Aorta (tissue), 5 donors: Measurements from ENCODE around the gene OR8H1. TPM values are rescaled to one million over a fixed set of nuclear protein-coding genes. Genes with fewer than 3 reads are reported as not detected.

ENCODE experiments used
- ATAC-seq: fragments of 200-7000 bp; cut with Tn5 transposase; one replicate; pipeline ENCODE4 v1.9.1; 2022; ENCODE audit warnings: moderate library complexity; ENCODE audit not compliant: low FRiP score
- DNase-seq, 2 donors: peaks; one replicate each; pipeline ENCODE4 v3.0.0-alpha.2; 2020
- H3K27ac ChIP-seq, 2 donors: one replicate each; pipeline ENCODE4 v1.5.1; 2013; ENCODE audit warnings: low read length in 2 of 2, mild to moderate bottlenecking in 2 of 2, moderate library complexity in 2 of 2, control low read depth in 1 of 2, inconsistent platforms in 1 of 2, low read depth in 1 of 2
- H3K27me3 ChIP-seq, 2 donors: one replicate each; pipeline ENCODE4 v1.6.1; 2013; ENCODE audit warnings: control low read depth in 1 of 2, low read length in 1 of 2, mild to moderate bottlenecking in 1 of 2, moderate library complexity in 1 of 2; ENCODE audit not compliant: insufficient read depth in 2 of 2, control insufficient read depth in 1 of 2
- H3K36me3 ChIP-seq, 2 donors: one replicate each; pipeline ENCODE4 v1.6.1; 2013; ENCODE audit warnings: control low read depth in 1 of 2, low read length in 1 of 2, mild to moderate bottlenecking in 1 of 2; ENCODE audit not compliant: insufficient read depth in 2 of 2, control insufficient read depth in 1 of 2
- H3K4me1 ChIP-seq, 2 donors: one replicate each; pipeline ENCODE4 v1.6.1; 2013; ENCODE audit warnings: low read length in 2 of 2, control low read depth in 1 of 2, mild to moderate bottlenecking in 1 of 2, moderate library complexity in 1 of 2; ENCODE audit not compliant: insufficient read depth in 2 of 2, control insufficient read depth in 1 of 2
- H3K4me3 ChIP-seq, 2 donors: one replicate each; pipeline ENCODE4 v1.5.1; 2013; ENCODE audit warnings: low read length in 2 of 2, control low read depth in 1 of 2, mild to moderate bottlenecking in 1 of 2
- H3K9me3 ChIP-seq: one replicate; pipeline ENCODE4 v1.6.1; 2013; ENCODE audit warnings: mild to moderate bottlenecking, low read length; ENCODE audit not compliant: control insufficient read depth
- WGBS, 2 donors: extraction: QIAGEN DNeasy Blood & Tissue Kit; methylation state at CpG; one replicate each; pipeline ENCODE4 v1.1.7; 2013; 5-methylcytosine and 5-hydroxymethylcytosine counted together
- intact Hi-C, 2 donors: fragments of 100-400 bp; cut with DNase I; formaldehyde crosslinking; loops; one replicate each; pipeline versions ENCODE4 v1.14.2 to v1.15.0; 2022
- long read RNA-seq, 2 donors: library from polyadenylated mRNA; unstranded; transcript quantifications; one replicate each; pipeline ENCODE4 v2.0.0, GENCODE V29; 2020 to 2021
- polyA plus RNA-seq, 2 donors: library from polyadenylated mRNA; stranded (reverse); fragments of 200-250 nt; gene quantifications; one replicate each; pipeline ENCODE4 v1.2.3, GENCODE V29; 2013
- total RNA-seq, 2 donors: library from RNA; stranded (reverse); fragmentation: NEBNext Ultra II Directional; extraction: Animal tissue kit (Norgen Biotek cat#: 25700); gene quantifications; one replicate each; pipeline ENCODE4 v1.2.1, GENCODE V29; 2021
- donor health status: healthy with polysubstance abuse.
- donor health status: Bipolar disorder and iron deficiency.
- donor health status: DM: no; HTN: no; CAD: no.
- donor health status: DM: no; HTN: no; CAD: no.
- donor health status: DM: yes; HTN: yes; CAD: no.

Gene OR8H1
- total RNA-seq (not detected), polyA plus RNA-seq (under 1 TPM in 1 of 2 donors, not detected in 1; 0.50 TPM)
- long read RNA-seq, donor 1: 0 reads
- long read RNA-seq, donor 2: 0 reads

DNA sequence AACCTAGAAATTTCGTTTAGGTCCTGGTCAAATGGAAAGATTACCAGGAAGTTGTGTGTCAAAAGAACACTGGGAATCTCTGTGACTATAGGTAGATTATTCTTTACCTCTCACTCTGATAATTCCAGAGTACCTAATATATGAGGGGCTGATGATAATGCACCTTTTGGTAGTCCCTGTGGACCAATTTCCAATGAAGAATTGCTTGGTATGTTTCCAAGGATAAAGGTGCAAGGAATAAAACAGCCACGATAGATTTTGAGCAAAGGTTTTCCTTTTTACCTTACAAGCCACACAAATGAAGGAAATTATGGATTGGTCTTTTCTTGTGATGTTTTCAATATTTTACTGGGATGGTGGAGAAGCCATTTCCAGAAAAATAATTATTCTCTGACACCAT is at the start of gene OR8H1:
TSS of gene OR8H1 (minus strand) at position 101 of the 400 bp plus-strand sequence. CDS start 1,192 bp downstream, outside the sequence.
- no peak within 1 kb of the TSS for H3K27ac ChIP-seq
- no peaks in the 10 kb centered on the region for H3K36me3 ChIP-seq
- H3K27me3 ChIP-seq: no peaks in the 10 kb centered on the region
- intact Hi-C loops: no loop called here
- ATAC-seq (no peak), DNase-seq (no peak)
- no peaks in the 10 kb centered on the region for H3K4me1 ChIP-seq
- no peak within 1 kb of the TSS for H3K4me3 ChIP-seq
- H3K9me3 ChIP-seq: no peaks in the 10 kb centered on the region
- WGBS, 2 donors: 62 to 65% methylated on average over 2 of the region's 2 CpGs

DNA sequence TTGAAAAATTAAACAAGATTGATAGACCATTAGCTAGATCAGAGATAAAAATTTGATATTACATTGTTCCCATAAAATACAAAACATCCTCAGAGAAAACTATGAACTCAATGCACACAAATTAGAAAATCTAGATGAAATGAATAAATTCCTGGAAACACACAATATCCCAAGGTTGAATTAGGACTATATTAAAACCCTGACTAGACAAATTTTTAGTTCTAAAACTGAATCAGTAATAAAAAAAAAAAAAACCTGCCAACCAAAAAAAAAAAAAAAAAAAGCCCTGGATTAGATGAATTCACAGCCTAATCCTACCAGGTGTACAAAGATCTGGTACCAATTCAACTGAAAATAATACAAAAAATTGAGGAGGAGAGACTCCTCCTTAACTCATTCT is 48.2 kb upstream of the OR8H1 start:
- no peak for ATAC-seq
- no peaks in the 10 kb centered on the region for H3K4me1 ChIP-seq
- H3K27ac ChIP-seq: no peak overlapping the region
- DNase-seq: no peak
- intact Hi-C loops: no loop called here
- no peak overlapping the region for H3K4me3 ChIP-seq
- H3K9me3 ChIP-seq: no peaks in the 10 kb centered on the region
- no peaks in the 10 kb centered on the region for H3K36me3 ChIP-seq
- H3K27me3 ChIP-seq: no peaks in the 10 kb centered on the region

DNA sequence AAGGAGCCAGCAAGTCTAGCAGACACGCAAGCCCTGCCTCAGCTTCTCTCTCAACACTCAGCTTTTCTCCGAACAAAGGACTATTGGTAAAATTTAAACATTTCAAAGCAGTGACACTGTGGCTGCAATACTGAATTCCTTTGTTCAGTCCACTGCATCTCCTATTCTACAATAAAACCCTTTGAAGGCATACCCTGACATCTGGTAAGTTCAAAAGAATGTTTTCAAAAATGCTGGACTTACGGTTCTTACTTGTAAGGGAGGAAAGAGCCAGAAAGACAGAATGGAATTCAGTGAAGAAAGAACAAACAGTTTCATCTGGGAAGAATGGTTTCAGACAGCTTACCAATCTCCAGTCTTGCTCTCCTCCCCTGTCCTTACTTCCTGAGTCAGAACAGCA is 41.1 kb upstream of the OR8H1 start:
- WGBS, 2 donors: 12 to 16% methylated on average over 3 of the region's 3 CpGs
- no peaks in the 10 kb centered on the region for H3K9me3 ChIP-seq
- H3K27ac ChIP-seq: no peak overlapping the region
- no peaks in the 10 kb centered on the region for H3K36me3 ChIP-seq
- DNase-seq (no peak), ATAC-seq (no peak)
- intact Hi-C loops: no loop called here
- no peaks in the 10 kb centered on the region for H3K4me1 ChIP-seq
- no peaks in the 10 kb centered on the region for H3K27me3 ChIP-seq
- H3K4me3 ChIP-seq: no peak overlapping the region

DNA sequence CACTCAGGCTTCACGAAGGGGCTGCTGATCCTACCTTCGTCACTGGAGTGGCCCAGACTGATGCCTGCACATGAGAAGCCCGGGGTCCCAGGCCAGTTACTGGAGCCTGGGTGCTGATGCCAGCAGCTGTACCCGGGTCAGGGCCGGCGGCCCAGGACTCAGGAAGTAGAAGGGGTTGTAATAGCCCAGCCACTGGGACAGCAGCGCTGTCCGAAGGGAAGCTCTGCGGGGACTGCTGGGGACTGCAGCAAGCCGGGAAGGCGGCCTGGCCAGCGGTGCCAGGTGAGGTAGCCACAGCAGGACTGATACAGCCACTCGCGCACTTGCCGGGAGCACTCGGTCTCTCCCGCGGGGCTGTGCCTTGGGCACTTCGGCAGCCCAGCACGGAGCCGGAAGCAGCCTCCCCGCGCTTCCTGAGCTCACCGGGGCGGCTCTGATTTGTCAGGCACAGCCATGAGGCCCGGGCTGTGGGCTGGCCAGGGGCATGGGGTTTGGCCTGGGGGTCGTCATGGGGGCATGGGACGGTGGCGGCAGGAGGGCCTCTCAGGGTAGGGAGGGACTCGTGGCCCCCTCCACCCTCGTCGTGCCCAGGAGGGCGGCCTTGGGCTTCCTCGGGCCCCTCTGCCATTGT is 39.9 kb upstream of the OR8H1 start:
- H3K9me3 ChIP-seq: no peaks in the 10 kb centered on the region

DNA sequence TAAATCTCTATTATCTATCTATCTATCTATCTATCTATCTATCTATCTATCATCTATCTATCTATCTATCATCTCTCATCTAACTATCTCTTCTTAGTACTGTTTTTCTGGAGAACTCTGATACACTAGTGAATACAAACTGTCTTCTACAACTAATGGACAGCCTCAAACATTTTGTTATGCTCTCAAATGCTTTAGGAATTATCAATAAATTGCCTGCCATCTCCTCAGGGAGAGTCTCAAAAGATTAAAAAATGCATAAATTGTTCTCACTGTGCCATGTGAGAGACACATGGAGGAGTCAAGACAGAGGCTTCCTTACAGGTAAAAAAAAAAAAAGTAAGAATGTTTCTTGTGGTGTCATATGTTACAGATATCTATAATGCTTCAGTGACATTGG is 22.8 kb upstream of the OR8H1 start, which contains the start of gene OR8K3:
TSS of gene OR8K3 (plus strand) at position 301 of the 400 bp plus-strand sequence. CDS start 3,163 bp downstream, outside the sequence.
- no peaks in the 10 kb centered on the region for H3K4me1 ChIP-seq
- no peak within 1 kb of the TSS for H3K27ac ChIP-seq
- DNase-seq (no peak), ATAC-seq (no peak)
- no peaks in the 10 kb centered on the region for H3K36me3 ChIP-seq
- intact Hi-C loops: no loop called here
- no peak within 1 kb of the TSS for H3K4me3 ChIP-seq
- peaks cover 2% of the 10 kb centered on the region for H3K9me3 ChIP-seq
- no peaks in the 10 kb centered on the region for H3K27me3 ChIP-seq

More for the DNA sequence above, 39.9 kb upstream of the OR8H1 start:
- H3K27me3 ChIP-seq: no peaks in the 10 kb centered on the region
- H3K36me3 ChIP-seq: no peaks in the 10 kb centered on the region
- H3K4me3 ChIP-seq: no peak overlapping the region
- DNase-seq (peak; percentile 38 to 56), ATAC-seq (peak; percentile 59)
- 93% methylated on average over 27 to 34 of the region's 34 CpGs for WGBS, 2 donors
- intact Hi-C loops: no loop called here
- H3K27ac ChIP-seq: no peak overlapping the region
- H3K4me1 ChIP-seq: no peaks in the 10 kb centered on the region

- ATAC-seq (no peak), DNase-seq (no peak)
- no peaks in the 10 kb centered on the region for H3K27me3 ChIP-seq
- peaks cover 2% of the 10 kb centered on the region for H3K9me3 ChIP-seq
- no peak overlapping the region for H3K27ac ChIP-seq
- H3K4me1 ChIP-seq: no peaks in the 10 kb centered on the region
- 85 to 87% methylated on average over 3 of the region's 3 CpGs for WGBS, 2 donors
- no peak overlapping the region for H3K4me3 ChIP-seq
- intact Hi-C loops: no loop called here
- no peaks in the 10 kb centered on the region for H3K36me3 ChIP-seq
Measured at GRCh38 chr11:56307836-56308235, 15.8 kb upstream of the OR8H1 start.

- no peak for ATAC-seq
Measured at GRCh38 chr11:56296898-56297297, 4.8 kb upstream of the OR8H1 start.

DNA sequence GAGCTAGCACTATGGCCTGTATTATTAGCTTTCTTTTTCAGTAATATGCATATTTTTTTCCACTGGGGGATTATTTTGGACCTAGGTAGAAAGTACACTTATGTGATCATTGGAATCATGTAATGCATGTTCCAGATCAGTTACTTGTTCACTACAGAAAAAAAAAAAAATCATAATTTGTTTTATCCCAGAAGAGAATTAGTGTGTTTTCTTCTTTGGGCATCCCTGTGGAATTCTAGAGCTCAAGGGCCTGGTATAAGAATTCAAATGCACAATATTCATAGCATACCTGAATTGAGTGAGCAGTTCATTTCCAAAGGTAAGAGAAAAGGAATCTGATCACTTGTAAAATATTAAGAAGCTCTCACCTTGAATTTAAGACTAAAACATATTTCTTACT is 18.2 kb downstream of the OR8H1 start, which contains the start of gene OR5T1:
TSS of gene OR5T1 (plus strand) at position 301 of the 400 bp plus-strand sequence. CDS start 1,485 bp downstream, outside the sequence.
- no peak for ATAC-seq
- H3K27me3 ChIP-seq: no peaks in the 10 kb centered on the region
- DNase-seq: no peak

More at GRCh38 chr11:56296898-56297297, 4.8 kb upstream of the OR8H1 start:
- H3K4me3 ChIP-seq: no peak overlapping the region
- H3K27me3 ChIP-seq: no peaks in the 10 kb centered on the region
- no peaks in the 10 kb centered on the region for H3K36me3 ChIP-seq
- H3K9me3 ChIP-seq: no peaks in the 10 kb centered on the region
- 77 to 80% methylated on average over 4 of the region's 4 CpGs for WGBS, 2 donors
- no peak overlapping the region for H3K27ac ChIP-seq
- intact Hi-C loops: no loop called here
- no peak for DNase-seq
- H3K4me1 ChIP-seq: no peaks in the 10 kb centered on the region

GRCh38 chr11:56271092-56271491 is 21.0 kb downstream of the OR8H1 start:
- H3K4me1 ChIP-seq: no peaks in the 10 kb centered on the region
- no peaks in the 10 kb centered on the region for H3K27me3 ChIP-seq
- H3K36me3 ChIP-seq: no peaks in the 10 kb centered on the region
- no peak overlapping the region for H3K4me3 ChIP-seq
- 59 to 75% methylated on average over 3 of the region's 3 CpGs for WGBS, 2 donors
- H3K9me3 ChIP-seq: peaks cover 3% of the 10 kb centered on the region
- no peak for DNase-seq
- H3K27ac ChIP-seq: no peak overlapping the region
- intact Hi-C loops: no loop called here
- no peak for ATAC-seq

More for the DNA sequence above, 18.2 kb downstream of the OR8H1 start, which contains the start of gene OR5T1:
- intact Hi-C loops: no loop called here
- Histone ChIP-seq H3K4me3 (no peak within 1 kb of the TSS), H3K9me3 (no peaks in the 10 kb centered on the region), H3K4me1 (no peaks in the 10 kb centered on the region), H3K27ac (no peak within 1 kb of the TSS), H3K36me3 (no peaks in the 10 kb centered on the region)
